HG02642 (cell line): Measurements from ENCODE around the gene SBF2.

Experiments used
- ATAC-seq: cut with Tn5 transposase; IDR thresholded peaks from one replicate; pipeline ENCODE4 v1.9.1; 2021; ENCODE audit warnings: mild to moderate bottlenecking; ENCODE audit not compliant: unreplicated experiment, poor library complexity

The SBF2 gene

GRCh38 chr11:9838961-9839360, 455.1 kb downstream of the SBF2 start:
- peak; percentile 80 for ATAC-seq

DNA sequence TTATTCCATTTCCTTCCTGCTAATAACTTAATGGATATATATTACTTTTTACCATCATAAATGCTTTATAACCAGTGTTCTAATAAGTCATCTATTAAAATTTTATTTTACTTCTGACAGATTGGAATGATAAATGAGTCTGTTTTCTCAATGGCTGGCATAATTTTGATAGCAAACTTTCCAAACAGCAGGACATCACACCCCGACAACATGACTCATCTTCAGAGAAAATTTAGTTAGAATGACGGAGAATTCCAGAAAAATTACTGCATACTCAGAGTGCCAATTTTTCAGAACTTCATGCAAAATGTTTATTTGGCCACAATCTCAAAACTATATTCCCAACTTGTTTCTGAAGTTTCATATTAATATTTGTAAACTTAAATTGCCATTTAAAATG, 455.8 kb downstream of the SBF2 start:
- no peak for ATAC-seq

- no peak for ATAC-seq
Measured at GRCh38 chr11:9834291-9834690, 459.7 kb downstream of the SBF2 start.

GRCh38 chr11:9831122-9831521, 462.9 kb downstream of the SBF2 start:
- no peak for ATAC-seq

GRCh38 chr11:9827708-9828107, 466.3 kb downstream of the SBF2 start:
- ATAC-seq = no peak

DNA sequence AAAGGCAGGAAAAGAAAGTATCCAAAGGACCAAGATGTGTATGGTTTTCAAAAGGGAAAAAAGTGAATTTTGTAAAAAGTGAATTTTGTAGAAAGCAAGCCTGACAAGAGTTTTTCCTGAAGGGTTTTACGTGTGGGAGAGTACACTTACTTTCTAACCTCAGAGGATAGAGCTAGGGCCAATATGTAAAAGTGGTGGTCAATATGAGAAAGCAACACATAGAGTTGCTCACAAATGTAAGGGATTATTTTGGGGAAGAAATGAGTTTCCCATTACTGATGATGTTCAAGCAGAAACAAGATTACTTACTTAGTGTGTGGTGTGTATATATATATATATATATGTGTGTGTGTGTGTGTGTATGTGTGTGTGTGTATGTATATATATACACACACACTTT, 467.6 kb downstream of the SBF2 start:
- ATAC-seq = no peak

GRCh38 chr11:9825895-9826294, 468.1 kb downstream of the SBF2 start:
- no peak for ATAC-seq

DNA sequence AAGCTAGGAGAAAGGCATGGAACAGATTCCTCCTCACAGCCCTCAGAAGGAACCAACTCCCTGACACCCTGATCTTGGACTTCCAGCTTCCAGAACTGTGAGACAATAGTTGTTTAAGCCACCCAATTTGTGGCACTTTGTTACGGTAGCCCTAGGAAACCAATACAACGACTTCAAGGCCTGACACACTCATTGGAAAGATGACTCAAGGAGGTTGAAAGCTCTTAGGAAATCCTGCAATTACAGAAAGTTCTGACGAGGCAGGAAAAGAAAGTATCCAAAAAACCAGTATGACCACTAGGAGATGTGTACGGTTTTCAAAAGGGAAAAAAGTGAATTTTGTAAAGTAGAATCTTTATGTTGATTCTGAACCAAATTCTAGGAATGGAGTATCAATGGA, 468.7 kb downstream of the SBF2 start:
- ATAC-seq = no peak

- no peak for ATAC-seq
Measured at GRCh38 chr11:9823887-9824385, 470.1 kb downstream of the SBF2 start.

DNA sequence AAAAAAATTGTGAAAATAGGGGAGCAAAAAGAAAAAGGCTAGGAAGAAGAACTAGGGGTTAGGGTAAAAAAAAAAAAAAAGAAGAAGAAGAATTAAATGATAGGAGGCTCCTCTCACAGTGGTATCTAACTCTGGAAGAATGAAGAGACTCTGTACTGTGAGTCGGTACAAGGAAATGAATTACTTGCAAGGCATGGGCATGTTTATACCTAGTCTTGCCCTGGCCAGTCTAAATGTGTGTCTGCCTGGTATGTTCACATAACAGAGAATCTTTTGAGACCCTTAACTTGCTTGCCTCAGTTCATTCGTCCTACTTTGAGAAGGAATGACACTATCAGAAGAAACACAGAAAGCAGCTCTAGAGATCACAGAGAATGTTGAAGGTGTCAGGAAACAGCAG, 470.6 kb downstream of the SBF2 start:
- ATAC-seq = no peak

DNA sequence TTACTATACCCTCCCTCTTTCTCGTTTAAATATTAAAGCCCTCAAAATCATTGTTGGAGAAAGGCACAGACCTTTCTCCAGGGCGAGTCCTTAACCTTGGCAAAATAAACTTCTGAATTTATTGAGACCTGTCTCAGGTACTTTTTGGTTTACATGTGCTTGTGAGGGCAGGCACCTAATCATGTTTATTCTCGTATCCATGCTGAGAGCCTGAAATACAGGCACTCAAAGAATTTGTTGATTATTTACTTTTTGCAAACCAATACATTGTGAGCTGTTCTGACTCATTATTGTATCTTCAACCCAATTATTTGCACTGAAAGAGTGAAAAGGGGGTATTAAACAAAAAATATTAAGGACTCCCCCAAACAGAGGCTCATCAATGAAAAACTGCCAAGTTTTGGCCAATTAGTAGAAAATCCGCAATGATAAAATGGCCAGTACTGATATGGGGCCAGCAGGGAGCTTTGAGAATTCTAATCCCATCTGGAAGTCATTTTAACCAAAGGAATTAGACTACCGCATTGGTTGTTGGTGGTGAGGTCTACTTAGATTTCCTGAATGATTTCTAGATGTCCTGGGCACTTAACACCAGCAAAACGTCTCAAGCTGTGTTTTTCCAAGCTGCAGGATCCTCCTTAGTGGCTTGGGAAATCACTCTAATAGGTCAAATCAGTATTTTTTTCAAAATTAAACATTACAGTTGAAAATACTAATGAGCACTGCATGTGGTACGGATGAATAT, 472.8 kb downstream of the SBF2 start:
- no peak for ATAC-seq

DNA sequence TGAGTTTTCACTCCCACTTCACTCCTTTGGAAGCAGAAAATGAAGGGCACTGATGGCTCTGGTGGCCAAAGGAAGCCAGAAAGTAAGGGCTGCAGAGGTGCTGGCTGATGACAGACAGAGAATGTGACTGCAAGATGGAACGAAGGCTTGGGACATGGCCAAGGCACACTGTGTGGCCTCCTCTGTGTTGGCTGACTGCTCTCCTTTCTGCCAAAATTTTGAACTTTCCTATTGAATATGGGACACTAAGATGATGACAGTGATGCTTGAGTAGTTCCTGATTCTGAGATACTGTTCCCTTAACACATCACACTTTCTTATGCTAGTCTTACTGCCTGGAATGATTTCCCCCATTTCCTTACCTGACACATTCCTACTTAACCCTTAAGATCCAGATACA, 473.8 kb downstream of the SBF2 start:
- ATAC-seq = no peak

DNA sequence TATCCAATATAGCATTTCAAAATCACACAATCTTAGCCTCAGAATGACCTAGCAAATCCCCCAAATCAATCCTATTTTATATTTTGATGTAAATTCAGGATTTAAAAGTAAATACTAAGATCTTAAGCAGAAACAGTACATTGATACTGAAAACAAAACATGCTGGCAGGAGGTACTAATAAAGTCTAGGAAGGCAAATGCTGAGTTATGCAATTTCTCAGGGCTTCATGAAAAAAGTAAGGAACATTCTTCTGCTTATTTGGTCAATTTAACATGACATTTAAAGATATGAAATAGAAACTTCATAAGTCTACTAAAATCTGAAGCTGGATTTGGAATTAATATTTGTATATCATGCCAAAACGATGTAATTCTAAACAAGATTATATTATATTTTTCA, 476.8 kb downstream of the SBF2 start:
- no peak for ATAC-seq

- no peak for ATAC-seq
Measured at GRCh38 chr11:9815486-9816136, 478.4 kb downstream of the SBF2 start.

DNA sequence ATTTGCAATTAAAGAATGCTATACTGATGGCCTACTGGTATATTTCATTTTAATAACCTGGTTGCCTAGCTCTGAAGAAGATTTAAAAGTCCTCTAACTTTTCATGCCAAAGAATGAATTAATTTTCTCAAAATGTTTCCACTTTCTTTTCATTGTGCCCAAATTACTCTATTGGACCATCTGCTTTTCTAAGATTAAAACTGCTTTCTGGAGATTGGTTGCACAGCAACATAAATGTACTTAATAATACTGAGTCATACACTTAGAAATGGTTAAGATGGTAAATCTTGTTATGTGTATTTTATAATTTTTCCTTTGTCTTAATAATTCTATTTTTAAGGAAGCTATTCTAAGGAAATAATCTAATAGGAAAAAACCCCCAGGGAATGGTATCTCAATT, 479.9 kb downstream of the SBF2 start:
- ATAC-seq = no peak

DNA sequence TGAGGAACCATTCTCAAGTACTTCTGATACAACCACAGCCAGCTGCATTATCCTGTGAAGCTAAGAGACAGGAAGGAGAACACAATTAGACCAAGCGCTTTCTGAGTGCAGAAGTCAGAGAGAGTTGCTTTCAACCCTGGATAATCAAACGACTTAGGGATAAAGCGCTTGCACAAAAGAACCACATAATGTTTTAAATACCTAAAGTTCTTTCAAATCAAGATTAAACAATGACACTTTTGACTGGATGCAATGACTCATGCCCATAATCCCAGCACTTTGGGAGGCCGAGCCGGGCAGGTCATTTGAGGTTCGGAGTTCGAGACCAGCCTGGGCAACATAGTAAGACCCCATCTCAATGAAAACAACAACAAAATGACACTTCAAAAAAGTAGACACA, 485.1 kb downstream of the SBF2 start:
- ATAC-seq = no peak

GRCh38 chr11:9806946-9807687, 486.9 kb downstream of the SBF2 start:
- no peak for ATAC-seq

- no peak for ATAC-seq
Measured at GRCh38 chr11:9804419-9804902, 489.6 kb downstream of the SBF2 start.

- ATAC-seq = no peak
Measured at GRCh38 chr11:9803685-9804418, 490.2 kb downstream of the SBF2 start.

- ATAC-seq = no peak
Measured at GRCh38 chr11:9802291-9802861, 491.6 kb downstream of the SBF2 start.
